Testis (tissue), 3 donors: ENCODE measurements around the gene CNGB1. TPM values are rescaled to one million over a fixed set of nuclear protein-coding genes. Genes with fewer than 3 reads are reported as not detected.

Experiments used
- DNase-seq: peaks from one replicate; pipeline ENCODE4 v3.0.0-alpha.2; 2019
- H3K27ac ChIP-seq, 2 donors: fragments of 200-600 bp; sonication (generic); one replicate each; pipeline ENCODE4 v1.5.1; 2019
- H3K27me3 ChIP-seq: fragments of 200-600 bp; sonication (generic); one replicate; pipeline ENCODE4 v1.5.1; 2019
- H3K36me3 ChIP-seq: fragments of 200-600 bp; sonication (generic); one replicate; pipeline ENCODE4 v1.5.1; 2017; ENCODE audit warnings: low read depth; ENCODE audit errors: missing control alignments
- H3K4me1 ChIP-seq: fragments of 200-600 bp; sonication (generic); one replicate; pipeline ENCODE4 v1.5.1; 2019
- H3K4me3 ChIP-seq, 2 donors: fragments of 200-600 bp; sonication (generic); one replicate each; pipeline ENCODE4 v1.5.1; 2017 to 2019
- H3K9me3 ChIP-seq: fragments of 200-600 bp; sonication (generic); one replicate; pipeline ENCODE4 v1.5.1; 2017
- POLR2A ChIP-seq: fragments of 450-650 bp; IDR thresholded peaks from one replicate; pipeline ENCODE4 v1.6.1; 2017; ENCODE audit warnings: antibody characterized with exemption, mild to moderate bottlenecking, moderate library complexity
- WGBS, 2 donors: methylation state at CpG; one replicate each; pipeline ENCODE4 v1.1.5; 2018; 5-methylcytosine and 5-hydroxymethylcytosine counted together
- intact Hi-C: fragments of 100-400 bp; cut with DNase I; formaldehyde crosslinking; loops from one replicate; pipeline ENCODE4 v1.15.1; 2023; ENCODE audit warnings: low total_unique reads
- polyA plus RNA-seq: library from polyadenylated mRNA; stranded (reverse); fragments of 350-450 nt; fragmentation: Illumina TruSeq; extraction: RNeasy Lipid Tissue Mini Kit (QIAGEN cat#74804); gene quantifications from one replicate; pipeline ENCODE4 v1.2.3, GENCODE V29; 2014; ENCODE audit warnings: low read depth, low replicate concordance; ENCODE audit not compliant: insufficient read depth
- total RNA-seq, 2 donors: library from RNA; depleted of rRNA; stranded (reverse); fragments of >200 nt; gene quantifications; one replicate each; pipeline ENCODE4 v1.2.3, GENCODE V29; 2016
- TF ChIP-seq, protein P1 (sequence below), 3 experiments: fragments of 450-650 bp in 2 of 3; fragments of 200-600 bp in 1 of 3; sonication (generic) in 1 of 3; IDR thresholded peaks; one replicate each; pipeline ENCODE4 v1.5.1; 2016 to 2019; ENCODE audit warnings: antibody characterized with exemption in 3 of 3, mild to moderate bottlenecking in 2 of 3, moderate library complexity in 1 of 3

Gene CNGB1
- total and polyA plus RNA-seq, 3 donors from 2014 or later = 0.76 to 1.2 (median 0.87) TPM

DNA sequence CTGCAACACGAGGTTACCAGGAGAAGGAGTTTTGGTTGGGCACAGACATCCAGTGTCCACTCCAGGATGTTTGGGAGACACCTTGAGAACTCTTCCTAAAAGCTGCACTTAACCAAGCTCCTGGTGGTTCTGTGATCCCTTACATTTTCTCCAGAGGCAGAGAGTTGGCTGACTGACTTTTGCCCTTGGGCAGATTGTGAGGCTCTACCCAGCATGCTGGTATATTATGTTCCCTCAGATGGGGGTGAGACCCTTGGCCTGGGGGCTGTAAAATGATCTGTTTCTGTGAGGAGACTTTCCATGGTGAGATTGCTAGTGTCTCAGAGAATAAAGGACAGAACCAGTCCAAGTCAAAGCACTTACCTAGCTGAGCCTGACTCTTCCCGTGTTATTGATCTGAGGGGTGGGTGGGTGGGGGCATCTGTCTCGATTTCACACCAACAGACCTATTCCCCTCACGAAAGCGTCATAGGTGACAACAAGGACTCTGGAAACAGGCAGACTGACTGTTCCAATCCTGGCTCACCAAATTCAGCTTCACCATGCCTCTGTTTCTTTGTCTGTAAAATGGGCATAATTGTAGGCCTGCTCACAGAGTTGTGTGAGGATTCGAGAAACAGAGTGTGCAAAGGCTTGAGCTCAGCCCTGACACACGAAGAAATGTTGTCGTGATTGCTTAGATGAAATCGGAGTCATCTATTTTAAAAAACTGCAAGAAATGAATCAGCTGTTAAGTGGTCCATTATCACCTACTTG is 42.5 kb upstream of the CNGB1 start:
- Histone ChIP-seq H3K4me3 (no peak overlapping the region), H3K9me3 (no peaks in the 10 kb centered on the region), H3K4me1 (no peaks in the 10 kb centered on the region), H3K36me3 (no peaks in the 10 kb centered on the region), H3K27me3 (no peaks in the 10 kb centered on the region), H3K27ac (no peak overlapping the region)
- DNase-seq = no peak
- WGBS, 2 donors = 87 to 93% methylated on average over 9 of the region's 9 CpGs
- no peak for TF ChIP-seq POLR2A
- TF ChIP-seq, protein P1, sequence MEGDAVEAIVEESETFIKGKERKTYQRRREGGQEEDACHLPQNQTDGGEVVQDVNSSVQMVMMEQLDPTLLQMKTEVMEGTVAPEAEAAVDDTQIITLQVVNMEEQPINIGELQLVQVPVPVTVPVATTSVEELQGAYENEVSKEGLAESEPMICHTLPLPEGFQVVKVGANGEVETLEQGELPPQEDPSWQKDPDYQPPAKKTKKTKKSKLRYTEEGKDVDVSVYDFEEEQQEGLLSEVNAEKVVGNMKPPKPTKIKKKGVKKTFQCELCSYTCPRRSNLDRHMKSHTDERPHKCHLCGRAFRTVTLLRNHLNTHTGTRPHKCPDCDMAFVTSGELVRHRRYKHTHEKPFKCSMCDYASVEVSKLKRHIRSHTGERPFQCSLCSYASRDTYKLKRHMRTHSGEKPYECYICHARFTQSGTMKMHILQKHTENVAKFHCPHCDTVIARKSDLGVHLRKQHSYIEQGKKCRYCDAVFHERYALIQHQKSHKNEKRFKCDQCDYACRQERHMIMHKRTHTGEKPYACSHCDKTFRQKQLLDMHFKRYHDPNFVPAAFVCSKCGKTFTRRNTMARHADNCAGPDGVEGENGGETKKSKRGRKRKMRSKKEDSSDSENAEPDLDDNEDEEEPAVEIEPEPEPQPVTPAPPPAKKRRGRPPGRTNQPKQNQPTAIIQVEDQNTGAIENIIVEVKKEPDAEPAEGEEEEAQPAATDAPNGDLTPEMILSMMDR (IDR thresholded peaks at IDR 0.05) = no peak
- intact Hi-C loops = no loop called here

DNA sequence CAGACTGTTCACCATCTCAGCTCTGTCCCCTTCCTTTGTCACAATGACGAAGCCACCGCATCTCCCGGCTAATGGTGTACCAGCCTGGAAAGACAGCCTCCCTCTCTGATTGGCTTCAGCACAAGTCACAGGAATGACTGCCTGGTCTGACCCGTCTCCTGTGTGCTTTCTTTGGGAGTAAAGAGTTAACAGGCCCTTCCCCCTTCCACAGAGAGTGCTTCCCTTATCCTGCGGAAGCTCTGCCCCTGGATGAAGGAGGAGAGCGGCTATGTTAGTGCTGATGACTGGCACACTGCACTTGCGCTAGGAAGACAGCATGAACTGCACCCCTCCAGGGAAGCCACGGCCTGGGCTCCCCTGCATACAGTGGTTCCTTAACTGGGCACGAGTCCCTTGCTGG is 41.6 kb upstream of the CNGB1 start:
- 78 to 86% methylated on average over 7 to 9 of the region's 9 CpGs for WGBS, 2 donors
- no peaks in the 10 kb centered on the region for H3K36me3 ChIP-seq
- intact Hi-C loops = no loop called here
- H3K27ac ChIP-seq = no peak overlapping the region
- no peak for DNase-seq
- no peaks in the 10 kb centered on the region for H3K4me1 ChIP-seq
- H3K9me3 ChIP-seq = no peaks in the 10 kb centered on the region
- no peaks in the 10 kb centered on the region for H3K27me3 ChIP-seq
- no peak for TF ChIP-seq POLR2A
- TF ChIP-seq, protein P1 (IDR thresholded peaks at IDR 0.05) = no peak
- H3K4me3 ChIP-seq = no peak overlapping the region

DNA sequence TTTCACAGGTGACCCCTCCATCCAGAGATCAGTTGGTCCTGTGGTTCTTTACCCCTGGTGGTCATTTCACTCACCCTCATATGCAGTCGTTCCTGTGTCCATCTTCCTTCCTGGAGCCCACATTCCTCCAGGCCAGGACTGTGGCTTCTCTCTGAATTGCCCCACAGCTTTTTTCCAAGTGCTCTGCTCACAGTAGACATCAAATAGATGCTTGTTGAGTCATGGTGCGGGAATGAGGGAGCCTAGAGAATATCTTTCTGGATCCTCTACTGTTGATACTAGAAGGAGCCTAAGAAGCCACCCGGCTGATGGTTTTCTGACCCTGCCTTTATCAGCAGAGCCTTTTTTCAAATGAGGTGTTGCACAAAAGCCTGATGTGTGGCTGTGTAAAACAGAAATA is 40.7 kb upstream of the CNGB1 start:
- DNase-seq = no peak
- intact Hi-C loops = no loop called here
- 89 to 92% methylated on average over 3 of the region's 3 CpGs for WGBS, 2 donors
- no peaks in the 10 kb centered on the region for H3K9me3 ChIP-seq
- no peaks in the 10 kb centered on the region for H3K36me3 ChIP-seq
- TF ChIP-seq, protein P1 (IDR thresholded peaks at IDR 0.05) = no peak
- no peak for TF ChIP-seq POLR2A
- H3K4me3 ChIP-seq = no peak overlapping the region
- no peaks in the 10 kb centered on the region for H3K27me3 ChIP-seq
- H3K27ac ChIP-seq = no peak overlapping the region
- no peaks in the 10 kb centered on the region for H3K4me1 ChIP-seq

DNA sequence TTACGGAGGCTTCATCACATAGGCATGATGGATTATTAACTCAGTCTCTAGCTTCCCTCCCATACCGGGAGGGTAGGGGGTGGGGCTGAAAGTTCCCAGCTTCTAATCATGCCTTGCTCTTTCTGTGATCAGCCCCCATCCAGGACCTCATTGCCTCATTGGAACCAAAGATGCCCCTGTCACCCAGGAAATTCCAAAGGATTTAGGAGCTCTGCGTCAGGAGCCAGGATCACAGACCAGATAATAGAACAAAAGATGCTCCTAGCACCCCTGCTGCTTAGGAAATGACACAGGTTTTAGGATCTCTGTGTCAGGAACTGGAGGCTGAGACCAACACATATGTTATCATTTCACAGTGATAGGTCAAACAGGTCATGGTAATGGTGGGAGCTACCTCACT is 40.0 kb upstream of the CNGB1 start:
- H3K27me3 ChIP-seq = no peaks in the 10 kb centered on the region
- no peaks in the 10 kb centered on the region for H3K9me3 ChIP-seq
- TF ChIP-seq, protein P1 (IDR thresholded peaks at IDR 0.05) = no peak
- TF ChIP-seq POLR2A = no peak
- intact Hi-C loops = no loop called here
- DNase-seq = no peak
- no peaks in the 10 kb centered on the region for H3K36me3 ChIP-seq
- H3K27ac ChIP-seq = no peak overlapping the region
- no peak overlapping the region for H3K4me3 ChIP-seq
- H3K4me1 ChIP-seq = no peaks in the 10 kb centered on the region
- 82 to 88% methylated on average over 3 of the region's 3 CpGs for WGBS, 2 donors
